ENCODE results near the gene MAMDC4. TPM values are rescaled to one million over a fixed set of nuclear protein-coding genes. Genes with fewer than 3 reads are reported as not detected.
"Not testable (repeated sequence)": the region's sequence is repeated elsewhere in the genome, so short reads cannot be mapped to it uniquely, and the experiment has no call there.

Gene MAMDC4
- total and polyA plus RNA-seq, 2 donors from 2014 or later = 5.8 to 8.1 TPM

- H3K36me3 ChIP-seq (ENCODE audit: control insufficient read depth in 2 of 3, insufficient read depth in 3 of 3, low read length in 3 of 3) = peaks cover 0 to 5% (median 2%) of the 10 kb centered on the region in 3 donors
- no peak for TF ChIP-seq CTCF (IDR thresholded peaks at IDR 0.05; ENCODE audit: borderline replicate concordance, extremely low read depth, insufficient read depth)
- H3K9me3 ChIP-seq (ENCODE audit: control insufficient read depth in 2 of 3, insufficient read depth in 1 of 3, low read length in 3 of 3) = no peaks in the 10 kb centered on the region
- H3K4me3 ChIP-seq (ENCODE audit: low read length in 3 of 3) = no peak overlapping the region
- H3K27ac ChIP-seq (ENCODE audit: low read depth in 2 of 2, low read length in 2 of 2) = no peak overlapping the region
- H3K27me3 ChIP-seq (ENCODE audit: control insufficient read depth, insufficient read depth, low read length) = no peaks in the 10 kb centered on the region
- no peak overlapping the region for H3K9ac ChIP-seq (ENCODE audit: low read length in 3 of 3)
- DNase-seq = peak in 1 of 5 donors; percentile 67
- no peak for FAIRE-seq
- intact Hi-C loops (cut with DNase I) = no loop called here
- peaks cover 0 to 12% (median 11%) of the 10 kb centered on the region in 3 donors for H3K4me1 ChIP-seq (ENCODE audit: control insufficient read depth in 2 of 3, insufficient read depth in 2 of 3, low read depth in 1 of 3, low read length in 3 of 3)
Measured at GRCh38 chr9:136868644-136869043, 16.5 kb downstream of the MAMDC4 start.

GRCh38 chr9:136869611-136870010 is 17.5 kb downstream of the MAMDC4 start:
- H3K4me3 ChIP-seq (ENCODE audit: low read length in 3 of 3); FAIRE-seq; DNase-seq; H3K9ac ChIP-seq (ENCODE audit: low read length in 3 of 3); intact Hi-C loops (cut with DNase I); H3K4me1 ChIP-seq (ENCODE audit: control insufficient read depth in 2 of 3, insufficient read depth in 2 of 3, low read depth in 1 of 3, low read length in 3 of 3); H3K27me3 ChIP-seq (ENCODE audit: control insufficient read depth, insufficient read depth, low read length); H3K27ac ChIP-seq (ENCODE audit: low read depth in 2 of 2, low read length in 2 of 2); H3K9me3 ChIP-seq (ENCODE audit: control insufficient read depth in 2 of 3, insufficient read depth in 1 of 3, low read length in 3 of 3); H3K36me3 ChIP-seq (ENCODE audit: control insufficient read depth in 2 of 3, insufficient read depth in 3 of 3, low read length in 3 of 3): not testable (repeated sequence)

GRCh38 chr9:136875155-136875554 is 23.0 kb downstream of the MAMDC4 start:
- intact Hi-C loops (cut with DNase I) = no loop called here
- no peak for FAIRE-seq
- no peaks in the 10 kb centered on the region for H3K27me3 ChIP-seq (ENCODE audit: control insufficient read depth, insufficient read depth, low read length)
- TF ChIP-seq CTCF (IDR thresholded peaks at IDR 0.05; ENCODE audit: borderline replicate concordance, extremely low read depth, insufficient read depth) = no peak
- H3K4me3 ChIP-seq (ENCODE audit: low read length in 3 of 3) = no peak overlapping the region
- H3K4me1 ChIP-seq (ENCODE audit: control insufficient read depth in 2 of 3, insufficient read depth in 2 of 3, low read depth in 1 of 3, low read length in 3 of 3) = no peaks in the 10 kb centered on the region
- no peak overlapping the region for H3K9ac ChIP-seq (ENCODE audit: low read length in 3 of 3)
- H3K9me3 ChIP-seq (ENCODE audit: control insufficient read depth in 2 of 3, insufficient read depth in 1 of 3, low read length in 3 of 3) = no peaks in the 10 kb centered on the region
- no peak overlapping the region for H3K27ac ChIP-seq (ENCODE audit: low read depth in 2 of 2, low read length in 2 of 2)
- no peak for DNase-seq
- no peaks in the 10 kb centered on the region for H3K36me3 ChIP-seq (ENCODE audit: control insufficient read depth in 2 of 3, insufficient read depth in 3 of 3, low read length in 3 of 3)

- no peak for TF ChIP-seq CTCF (IDR thresholded peaks at IDR 0.05; ENCODE audit: borderline replicate concordance, extremely low read depth, insufficient read depth)
- DNase-seq = peak in 1 of 5 donors; percentile 45
- intact Hi-C loops (cut with DNase I) = no loop called here
Measured at GRCh38 chr9:136876476-136876875, 24.3 kb downstream of the MAMDC4 start.

More at GRCh38 chr9:136876476-136876875, 24.3 kb downstream of the MAMDC4 start:
- Histone ChIP-seq H3K9me3 (ENCODE audit: control insufficient read depth in 2 of 3, insufficient read depth in 1 of 3, low read length in 3 of 3) (no peaks in the 10 kb centered on the region), H3K9ac (ENCODE audit: low read length in 3 of 3) (no peak overlapping the region), H3K4me1 (ENCODE audit: control insufficient read depth in 2 of 3, insufficient read depth in 2 of 3, low read depth in 1 of 3, low read length in 3 of 3) (no peaks in the 10 kb centered on the region), H3K36me3 (ENCODE audit: control insufficient read depth in 2 of 3, insufficient read depth in 3 of 3, low read length in 3 of 3) (no peaks in the 10 kb centered on the region), H3K4me3 (ENCODE audit: low read length in 3 of 3) (no peak overlapping the region), H3K27me3 (ENCODE audit: control insufficient read depth, insufficient read depth, low read length) (no peaks in the 10 kb centered on the region), H3K27ac (ENCODE audit: low read depth in 2 of 2, low read length in 2 of 2) (no peak overlapping the region)
- FAIRE-seq = no peak

All from kidney (tissue), 14 donors.